GM15510 (cell line): ENCODE data around the gene GBGT1.

Experiments
- POLR2A ChIP-seq: IDR thresholded peaks from 3 replicates; pipeline ENCODE4 v1.6.1; 2011; ENCODE audit warnings: borderline replicate concordance; ENCODE audit not compliant: insufficient read length; ENCODE audit errors: extremely low read depth

Gene GBGT1

GRCh38 chr9:133119103-133119845, 44.4 kb downstream of the GBGT1 start:
- TF ChIP-seq POLR2A, result no peak

GRCh38 chr9:133118568-133118967, 45.1 kb downstream of the GBGT1 start:
- no peak for TF ChIP-seq POLR2A

- no peak for TF ChIP-seq POLR2A
Measured at GRCh38 chr9:133118179-133118520, 45.6 kb downstream of the GBGT1 start.

- TF ChIP-seq POLR2A, result no peak
Measured at GRCh38 chr9:133117271-133118178, 46.2 kb downstream of the GBGT1 start.

- TF ChIP-seq POLR2A, result no peak
Measured at GRCh38 chr9:133116346-133117231, 47.1 kb downstream of the GBGT1 start.

DNA sequence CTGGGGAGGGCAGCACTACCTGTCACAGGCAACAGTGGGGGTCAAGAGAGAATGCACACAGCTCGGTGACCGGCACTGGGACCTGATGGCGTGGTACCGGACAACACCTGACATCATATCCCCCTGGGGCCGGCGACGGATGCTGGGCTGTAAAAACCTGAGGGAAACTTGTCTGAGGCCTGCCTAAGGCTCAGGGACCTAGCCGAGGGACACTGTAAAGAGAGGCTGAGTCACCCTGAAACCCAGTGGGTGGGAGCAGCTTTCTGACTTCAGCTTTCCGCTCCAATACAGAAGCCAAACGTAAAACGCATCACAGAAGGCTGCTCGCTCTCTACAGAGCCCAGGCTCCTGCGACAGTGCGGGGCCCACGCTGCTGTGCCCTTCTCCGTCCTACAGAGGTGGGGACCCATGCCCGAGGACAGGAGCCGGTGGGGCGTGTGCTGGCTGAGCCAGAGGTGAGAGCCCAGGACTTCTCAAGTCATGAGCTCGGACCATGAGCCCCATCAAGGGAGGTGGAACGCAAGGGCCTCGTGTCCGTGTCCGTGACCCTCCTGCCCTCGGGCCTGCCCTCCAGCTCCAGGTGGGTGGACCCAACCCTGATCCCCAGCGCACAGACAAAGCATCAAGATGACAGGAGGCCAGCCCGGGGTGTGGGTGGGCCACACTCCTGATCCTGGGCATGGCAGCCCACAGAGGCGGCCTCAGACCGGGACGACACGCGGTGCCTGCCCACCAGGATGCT, 47.9 kb downstream of the GBGT1 start:
- TF ChIP-seq POLR2A, result peak; percentile 94

DNA sequence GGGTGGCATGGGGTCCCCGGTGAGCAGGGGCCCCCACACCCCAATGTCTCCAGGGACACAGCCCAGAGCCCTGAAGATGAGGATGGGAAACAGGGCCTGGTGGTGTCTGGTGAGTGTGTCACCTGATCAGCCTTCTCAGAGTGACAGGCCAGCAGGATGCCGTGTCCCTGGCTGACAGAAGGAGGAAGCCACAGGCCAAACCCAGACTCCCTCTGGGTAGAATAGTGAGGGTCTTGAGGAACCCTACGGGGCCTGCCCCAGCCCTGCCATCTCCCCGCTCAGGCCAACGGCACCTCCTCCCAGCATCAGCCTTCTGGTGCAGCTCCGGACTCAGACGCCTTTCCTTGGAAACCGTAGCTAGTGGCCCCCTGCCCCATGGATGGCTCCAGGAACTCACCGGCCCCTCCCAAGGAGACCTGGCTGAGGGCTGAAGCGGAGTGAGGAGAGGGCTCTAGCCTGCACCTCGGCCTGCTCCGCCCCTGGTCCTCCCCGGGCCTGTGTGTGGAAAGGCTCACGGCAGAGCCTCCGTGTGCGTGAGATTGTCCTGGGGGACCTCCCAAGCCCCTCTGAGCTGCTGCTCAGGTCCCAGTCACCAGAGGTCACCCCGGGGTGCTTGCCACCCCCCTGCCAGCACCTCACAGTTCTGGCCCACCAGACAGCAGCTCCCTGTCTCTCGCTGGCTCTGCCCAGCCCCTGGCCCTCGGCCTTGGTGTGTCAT, 48.7 kb downstream of the GBGT1 start:
- TF ChIP-seq POLR2A, result no peak

DNA sequence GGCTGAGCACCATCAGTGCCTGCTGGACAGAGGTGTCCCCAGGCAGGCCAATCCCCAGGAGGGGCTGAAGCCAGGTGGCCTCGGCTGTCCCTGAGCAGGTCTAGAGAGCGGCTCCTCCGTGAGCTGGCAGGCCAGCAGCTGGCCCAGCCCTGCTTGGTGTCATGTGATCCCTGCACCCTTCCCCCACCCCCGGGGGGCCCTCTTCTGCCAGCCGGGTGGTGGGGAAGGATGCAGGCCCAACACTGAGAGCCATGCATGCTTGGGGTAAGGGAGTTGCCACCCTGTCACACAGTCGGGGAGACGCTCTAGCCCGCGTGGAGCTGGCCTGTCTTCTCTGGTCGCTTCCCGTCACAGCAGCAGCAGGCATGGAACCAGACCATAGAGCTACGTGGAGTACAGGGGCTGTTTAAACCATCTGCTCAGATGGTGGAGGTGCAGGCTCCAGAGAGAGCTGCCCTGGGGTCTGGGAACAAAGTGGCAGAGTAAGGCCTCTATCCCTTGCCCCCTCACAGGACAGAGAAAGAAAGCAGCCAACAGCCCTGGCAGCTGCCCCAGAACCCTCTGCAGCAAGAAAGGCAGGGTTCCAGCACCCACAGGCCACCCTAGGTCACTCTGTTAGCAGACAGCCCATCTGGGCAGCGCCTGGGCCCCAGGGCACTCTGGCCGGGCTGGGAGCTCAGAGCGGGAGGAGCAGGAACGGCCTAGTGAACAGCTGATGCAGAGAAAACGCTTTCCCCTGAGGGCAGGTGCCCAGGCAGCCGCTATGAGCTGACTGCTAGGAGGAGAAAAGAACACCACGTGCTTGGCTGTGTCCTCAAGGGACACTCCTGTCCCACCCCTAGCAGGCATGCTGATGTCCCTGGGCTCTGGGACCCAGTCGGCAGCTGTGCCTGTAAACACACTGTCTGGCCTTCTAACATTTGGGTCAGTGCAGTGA, 49.5 kb downstream of the GBGT1 start:
- peak; percentile 24 for TF ChIP-seq POLR2A

GRCh38 chr9:133113163-133113948, 50.4 kb downstream of the GBGT1 start:
- no peak for TF ChIP-seq POLR2A

DNA sequence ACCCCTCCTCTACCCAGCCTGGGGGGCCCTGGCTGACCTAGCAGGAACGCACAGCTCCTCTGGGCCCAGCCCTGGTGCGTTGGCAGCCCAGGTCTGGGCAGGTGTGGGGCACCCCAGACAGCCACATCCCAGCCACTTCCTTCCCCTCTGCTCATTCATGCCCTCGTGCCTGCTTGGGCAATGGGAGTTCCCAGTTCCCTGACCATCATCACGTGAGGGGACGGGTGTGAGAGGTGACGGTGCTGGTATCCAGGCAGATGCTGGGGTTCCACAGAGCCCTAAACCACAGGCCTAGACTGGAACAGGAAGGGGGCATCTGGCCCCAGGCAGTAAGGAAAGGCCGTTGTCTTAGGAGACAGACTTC, 51.1 kb downstream of the GBGT1 start:
- no peak for TF ChIP-seq POLR2A

- no peak for TF ChIP-seq POLR2A
Measured at GRCh38 chr9:133111808-133112662, 51.7 kb downstream of the GBGT1 start.
